HG03196 (cell line): Measurements from ENCODE around the gene EMD.

ENCODE experiments used
- ATAC-seq: cut with Tn5 transposase; IDR thresholded peaks from one replicate; pipeline ENCODE4 v1.9.1; 2021; ENCODE audit not compliant: unreplicated experiment

The EMD gene

DNA sequence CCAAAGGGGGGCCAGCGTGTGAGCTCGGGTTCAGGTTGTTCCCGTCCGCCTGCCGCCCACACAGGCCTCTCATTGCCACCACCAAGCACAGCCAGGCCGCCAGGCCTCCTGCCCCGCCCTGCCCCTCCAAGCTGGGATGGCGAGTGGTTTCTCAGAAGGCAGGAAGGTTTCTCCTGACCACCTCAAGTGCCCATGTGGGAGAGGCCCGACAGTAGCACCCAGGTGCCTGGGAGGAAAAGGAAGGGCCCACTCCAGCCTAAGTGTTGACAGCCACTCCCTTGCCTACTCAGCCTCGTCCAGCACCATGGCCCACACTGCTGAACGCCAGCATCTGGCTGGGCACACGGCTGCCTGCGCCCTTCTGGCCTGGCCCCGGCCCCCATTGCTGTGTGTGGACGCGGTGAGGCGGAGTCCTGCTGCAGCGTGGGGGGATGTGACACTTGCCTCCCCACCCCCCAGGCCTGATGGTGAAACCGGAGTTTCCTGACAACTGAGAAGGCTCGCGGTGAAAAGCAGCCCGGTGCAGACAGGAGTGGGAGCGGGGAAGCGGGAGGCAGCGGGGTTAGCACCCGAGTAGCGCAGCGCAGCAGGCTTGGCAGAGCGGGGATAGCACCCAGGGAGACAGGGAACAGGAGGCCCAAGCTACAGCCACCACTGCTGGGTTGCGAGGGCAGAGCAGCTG, 23.9 kb upstream of the EMD start:
- ATAC-seq = no peak

- ATAC-seq = no peak
These were observed 23.3 kb upstream of the EMD start for GRCh38 chrX:154355776-154356140.

- no peak for ATAC-seq
These were observed 22.5 kb upstream of the EMD start for GRCh38 chrX:154356596-154356995.

- ATAC-seq = no peak
These were observed 21.9 kb upstream of the EMD start for GRCh38 chrX:154357205-154357604.

DNA sequence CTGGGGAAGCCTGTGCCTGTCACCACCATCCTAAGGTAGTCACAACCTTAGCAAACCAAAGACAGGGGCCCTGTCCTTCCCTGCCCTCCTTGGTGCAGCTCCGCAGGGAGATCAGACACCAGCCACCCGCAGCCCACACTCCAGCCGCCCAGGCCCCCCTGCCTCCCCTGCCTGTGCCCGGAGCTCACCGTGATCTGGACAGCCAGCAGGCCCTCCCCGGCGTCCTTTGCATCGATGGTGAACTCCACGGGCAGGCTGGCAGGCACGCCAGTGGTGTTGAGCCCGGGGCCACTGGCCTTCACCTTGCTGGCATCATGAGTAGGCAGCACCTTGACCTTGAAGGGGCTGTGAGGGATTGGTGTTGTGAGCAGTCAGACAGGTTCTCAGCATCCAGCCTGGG, 21.1 kb upstream of the EMD start:
- ATAC-seq = no peak

DNA sequence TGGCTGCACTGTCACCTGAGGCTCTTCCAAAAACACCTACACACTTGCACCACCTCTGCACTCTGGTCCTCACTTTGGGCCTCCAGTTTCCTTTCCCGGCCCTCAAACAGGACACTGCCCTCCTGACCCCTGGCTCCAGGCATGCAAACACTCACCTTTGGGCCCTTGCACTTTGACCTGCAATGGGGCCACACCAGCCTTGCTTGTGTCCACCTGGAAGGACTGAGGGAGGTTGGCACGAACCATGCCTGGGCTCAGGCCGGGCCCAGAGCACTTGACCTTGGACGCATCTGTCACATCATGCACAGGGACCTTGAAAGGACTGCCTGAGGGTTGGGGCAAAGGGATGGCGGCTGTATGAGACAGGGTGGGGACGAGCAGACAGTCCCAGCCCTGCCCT, 20.3 kb upstream of the EMD start:
- ATAC-seq = no peak

- no peak for ATAC-seq
These were observed 19.5 kb upstream of the EMD start for GRCh38 chrX:154359362-154360154.

GRCh38 chrX:154360155-154360713, 18.9 kb upstream of the EMD start:
- ATAC-seq = no peak

- no peak for ATAC-seq
These were observed 16.9 kb upstream of the EMD start for GRCh38 chrX:154362085-154362742.

DNA sequence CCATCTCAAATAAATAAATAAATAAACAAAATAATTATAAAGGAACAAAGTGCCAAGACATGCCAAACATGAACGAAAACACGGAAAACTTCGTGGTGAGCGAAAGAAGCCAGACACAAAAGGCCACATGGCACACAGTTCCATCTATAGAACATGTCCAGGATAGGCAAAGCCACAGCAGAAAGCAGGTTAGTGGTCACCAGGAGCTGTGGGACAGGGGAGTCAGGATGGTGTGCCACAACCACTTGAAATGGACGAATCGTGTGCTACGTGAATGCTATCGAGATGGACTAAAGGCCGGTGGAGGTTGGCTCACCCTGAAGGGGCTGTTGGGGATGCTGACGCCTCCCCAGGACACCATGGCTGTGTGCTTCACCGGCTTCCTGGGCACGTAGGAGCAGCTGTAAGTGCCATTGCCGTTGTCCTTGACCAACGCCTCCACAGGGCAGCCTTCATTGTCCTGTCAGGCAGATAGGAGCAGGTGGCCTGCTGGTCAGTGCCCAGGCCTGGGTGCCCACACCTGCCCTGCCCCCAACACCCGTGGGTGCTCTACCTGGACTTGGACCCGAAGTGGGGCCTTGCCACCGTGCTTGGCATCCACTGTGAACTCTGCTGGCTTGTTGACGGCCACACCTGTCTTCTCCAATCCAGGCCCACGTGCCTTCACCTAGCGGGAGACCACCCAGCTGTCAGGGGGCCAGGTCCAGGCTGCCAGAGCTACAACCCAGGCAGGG, 15.2 kb upstream of the EMD start:
- no peak for ATAC-seq

GRCh38 chrX:154365052-154365600, 14.0 kb upstream of the EMD start:
- no peak for ATAC-seq

- ATAC-seq = no peak
These were observed 13.0 kb upstream of the EMD start for GRCh38 chrX:154365997-154366665.

DNA sequence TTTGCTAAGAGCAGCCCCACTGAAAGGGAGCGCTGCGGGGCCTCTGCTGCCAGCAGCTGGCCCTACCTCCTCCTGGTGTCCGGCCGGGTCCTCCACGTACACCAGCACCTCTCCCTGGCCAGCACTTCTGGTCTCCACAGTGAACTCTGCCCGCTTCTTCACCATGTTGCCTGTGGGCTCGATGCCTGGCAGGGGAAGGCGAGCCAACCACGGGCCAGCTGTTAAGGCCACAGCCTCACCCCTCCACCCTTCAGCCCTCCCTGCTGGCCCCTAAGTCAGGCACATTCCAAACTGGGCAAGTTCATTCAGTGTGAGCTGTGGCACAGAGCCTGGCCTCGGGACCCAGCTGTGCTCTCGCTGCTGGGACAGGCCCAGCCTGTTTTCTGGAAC, 12.4 kb upstream of the EMD start:
- no peak for ATAC-seq

GRCh38 chrX:154367474-154368308, 11.4 kb upstream of the EMD start:
- ATAC-seq = no peak

- ATAC-seq = peak; percentile 31
These were observed 10.3 kb upstream of the EMD start for GRCh38 chrX:154368630-154369448.

GRCh38 chrX:154369449-154370299, 9.4 kb upstream of the EMD start:
- ATAC-seq = no peak

GRCh38 chrX:154370300-154371016, 8.6 kb upstream of the EMD start:
- ATAC-seq = no peak
